Ascending aorta (tissue), 2 donors: Measurements from ENCODE around the gene PPP1R1C. TPM values are rescaled to one million over a fixed set of nuclear protein-coding genes. Genes with fewer than 3 reads are reported as not detected.

Experiments
- DNase-seq, 2 donors: peaks; one replicate each; pipeline ENCODE4 v3.0.0-alpha.2; 2019; ENCODE audit warnings: low spot score in 2 of 2
- H3K27ac ChIP-seq, 2 donors: fragments of 200-600 bp; sonication (generic); one replicate each; pipeline ENCODE4 v1.5.1; 2016 to 2017; ENCODE audit warnings: mild to moderate bottlenecking in 1 of 2
- H3K27me3 ChIP-seq: fragments of 200-600 bp; sonication (generic); one replicate; pipeline ENCODE4 v1.5.1; 2017
- H3K36me3 ChIP-seq, 2 donors: fragments of 200-600 bp; sonication (generic); one replicate each; pipeline ENCODE4 v1.5.1; 2016
- H3K4me1 ChIP-seq, 2 donors: fragments of 200-600 bp; sonication (generic); one replicate each; pipeline ENCODE4 v1.5.1; 2016 to 2017; ENCODE audit warnings: mild to moderate bottlenecking in 1 of 2
- H3K4me3 ChIP-seq, 2 donors: fragments of 200-600 bp; sonication (generic); one replicate each; pipeline ENCODE4 v1.5.1; 2016 to 2017; ENCODE audit warnings: mild to moderate bottlenecking in 1 of 2
- H3K9me3 ChIP-seq, 2 donors: fragments of 200-600 bp; sonication (generic); one replicate each; pipeline ENCODE4 v1.5.1; 2016
- intact Hi-C: fragments of 100-400 bp; cut with DNase I; formaldehyde crosslinking; loops from one replicate; pipeline ENCODE4 v1.15.1; 2023
- total RNA-seq: library from RNA; depleted of rRNA; stranded (reverse); fragments of >200 nt; gene quantifications from one replicate; pipeline ENCODE4 v1.1.0, GENCODE V29; 2016
- TF ChIP-seq, protein P1 (sequence below), 3 experiments: fragments of 200-600 bp in 2 of 3; fragments of 450-650 bp in 1 of 3; sonication (generic) in 2 of 3; IDR thresholded peaks; one replicate each; pipeline ENCODE4 v1.5.1; 2016 to 2019; ENCODE audit warnings: antibody characterized with exemption in 3 of 3, mild to moderate bottlenecking in 1 of 3, moderate library complexity in 1 of 3

PPP1R1C gene
- total RNA-seq, 1 donor from 2014 or later, result not detected

GRCh38 chr2:182103526-182103925 lies 117.9 kb downstream of the PPP1R1C start:
- TF ChIP-seq, protein P1, sequence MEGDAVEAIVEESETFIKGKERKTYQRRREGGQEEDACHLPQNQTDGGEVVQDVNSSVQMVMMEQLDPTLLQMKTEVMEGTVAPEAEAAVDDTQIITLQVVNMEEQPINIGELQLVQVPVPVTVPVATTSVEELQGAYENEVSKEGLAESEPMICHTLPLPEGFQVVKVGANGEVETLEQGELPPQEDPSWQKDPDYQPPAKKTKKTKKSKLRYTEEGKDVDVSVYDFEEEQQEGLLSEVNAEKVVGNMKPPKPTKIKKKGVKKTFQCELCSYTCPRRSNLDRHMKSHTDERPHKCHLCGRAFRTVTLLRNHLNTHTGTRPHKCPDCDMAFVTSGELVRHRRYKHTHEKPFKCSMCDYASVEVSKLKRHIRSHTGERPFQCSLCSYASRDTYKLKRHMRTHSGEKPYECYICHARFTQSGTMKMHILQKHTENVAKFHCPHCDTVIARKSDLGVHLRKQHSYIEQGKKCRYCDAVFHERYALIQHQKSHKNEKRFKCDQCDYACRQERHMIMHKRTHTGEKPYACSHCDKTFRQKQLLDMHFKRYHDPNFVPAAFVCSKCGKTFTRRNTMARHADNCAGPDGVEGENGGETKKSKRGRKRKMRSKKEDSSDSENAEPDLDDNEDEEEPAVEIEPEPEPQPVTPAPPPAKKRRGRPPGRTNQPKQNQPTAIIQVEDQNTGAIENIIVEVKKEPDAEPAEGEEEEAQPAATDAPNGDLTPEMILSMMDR (IDR thresholded peaks at IDR 0.05), result no peak
- no peak overlapping the region for H3K27ac ChIP-seq
- H3K27me3 ChIP-seq, result no peaks in the 10 kb centered on the region
- H3K4me3 ChIP-seq, result no peak overlapping the region
- DNase-seq, result no peak
- intact Hi-C loops, result no loop called here
- H3K4me1 ChIP-seq, result no peaks in the 10 kb centered on the region
- H3K36me3 ChIP-seq, result no peaks in the 10 kb centered on the region
- H3K9me3 ChIP-seq, result no peaks in the 10 kb centered on the region

DNA sequence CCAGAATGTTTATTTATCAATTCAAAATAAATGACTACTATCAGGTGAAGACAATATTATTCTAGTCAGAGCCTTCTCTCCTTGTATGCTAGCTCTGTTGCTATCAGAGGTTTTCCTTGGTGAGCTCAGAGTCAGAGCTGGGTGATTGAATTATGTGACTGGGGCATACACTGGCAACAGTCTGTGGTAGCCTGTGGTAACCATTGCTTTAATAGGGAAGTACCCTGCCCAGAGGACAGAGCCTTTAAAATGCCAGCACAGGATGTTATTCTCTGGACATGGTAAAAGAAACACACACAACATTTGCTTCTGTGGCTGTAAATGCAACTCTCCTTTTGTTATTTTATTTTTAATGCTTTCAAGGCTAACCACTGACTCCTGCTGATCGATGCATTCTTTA lies 124.7 kb downstream of the PPP1R1C start:
- intact Hi-C loops, result no loop called here
- no peaks in the 10 kb centered on the region for H3K9me3 ChIP-seq
- H3K27me3 ChIP-seq, result no peaks in the 10 kb centered on the region
- DNase-seq, result no peak
- TF ChIP-seq, protein P1 (IDR thresholded peaks at IDR 0.05), result no peak
- H3K4me1 ChIP-seq, result no peaks in the 10 kb centered on the region
- H3K4me3 ChIP-seq, result no peak overlapping the region
- no peaks in the 10 kb centered on the region for H3K36me3 ChIP-seq
- no peak overlapping the region for H3K27ac ChIP-seq

DNA sequence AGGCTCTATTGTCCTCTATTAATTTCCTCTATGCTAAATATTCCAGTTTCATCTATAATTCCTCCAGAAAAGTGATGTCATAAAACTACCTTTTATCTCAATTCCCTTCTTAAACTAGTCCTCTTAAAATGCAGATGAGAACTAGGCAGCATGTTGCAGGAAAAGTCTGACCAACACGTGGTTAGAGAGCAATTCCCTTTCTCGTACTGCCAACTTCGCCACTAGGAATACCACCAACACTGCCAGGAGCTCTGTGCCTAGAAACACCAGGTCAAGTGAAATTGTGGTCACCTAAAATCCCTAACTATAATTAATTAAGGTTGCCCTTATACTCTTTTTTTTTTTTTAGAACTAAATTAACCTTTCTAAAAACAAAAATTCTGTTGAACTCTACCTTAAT lies 127.7 kb downstream of the PPP1R1C start:
- Histone ChIP-seq H3K4me1 (no peaks in the 10 kb centered on the region), H3K27me3 (no peaks in the 10 kb centered on the region), H3K27ac (no peak overlapping the region), H3K36me3 (no peaks in the 10 kb centered on the region), H3K9me3 (no peaks in the 10 kb centered on the region), H3K4me3 (no peak overlapping the region)
- intact Hi-C loops, result no loop called here
- DNase-seq, result no peak
- TF ChIP-seq, protein P1 (IDR thresholded peaks at IDR 0.05), result no peak

DNA sequence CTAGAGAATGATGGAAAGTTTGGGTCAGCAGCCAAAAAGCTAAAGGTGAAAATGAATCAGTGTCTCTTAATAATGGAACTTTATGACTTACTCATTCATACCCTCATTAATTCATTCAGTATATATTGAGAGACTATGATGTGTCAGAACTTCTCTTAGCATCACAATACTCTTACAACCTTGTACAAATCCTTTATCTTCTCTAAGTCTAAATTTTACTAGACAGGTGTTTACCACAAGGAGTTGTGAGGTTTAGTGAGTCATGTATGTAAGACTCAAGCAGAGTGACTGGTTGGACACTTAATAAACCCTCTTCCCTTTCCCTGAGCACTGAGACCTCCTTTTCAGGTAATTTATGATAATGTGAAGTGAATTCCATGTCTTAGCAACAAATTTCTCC lies 129.6 kb downstream of the PPP1R1C start:
- Histone ChIP-seq H3K27me3 (no peaks in the 10 kb centered on the region), H3K4me3 (no peak overlapping the region), H3K36me3 (no peaks in the 10 kb centered on the region), H3K4me1 (no peaks in the 10 kb centered on the region), H3K27ac (no peak overlapping the region), H3K9me3 (no peaks in the 10 kb centered on the region)
- intact Hi-C loops, result no loop called here
- TF ChIP-seq, protein P1 (IDR thresholded peaks at IDR 0.05), result no peak
- no peak for DNase-seq

GRCh38 chr2:182116774-182117173 lies 131.1 kb downstream of the PPP1R1C start:
- Histone ChIP-seq H3K27ac (no peak overlapping the region), H3K9me3 (no peaks in the 10 kb centered on the region), H3K27me3 (no peaks in the 10 kb centered on the region), H3K4me3 (no peak overlapping the region), H3K4me1 (no peaks in the 10 kb centered on the region), H3K36me3 (no peaks in the 10 kb centered on the region)
- DNase-seq, result no peak
- intact Hi-C loops, result no loop called here
- TF ChIP-seq, protein P1 (IDR thresholded peaks at IDR 0.05), result no peak

DNA sequence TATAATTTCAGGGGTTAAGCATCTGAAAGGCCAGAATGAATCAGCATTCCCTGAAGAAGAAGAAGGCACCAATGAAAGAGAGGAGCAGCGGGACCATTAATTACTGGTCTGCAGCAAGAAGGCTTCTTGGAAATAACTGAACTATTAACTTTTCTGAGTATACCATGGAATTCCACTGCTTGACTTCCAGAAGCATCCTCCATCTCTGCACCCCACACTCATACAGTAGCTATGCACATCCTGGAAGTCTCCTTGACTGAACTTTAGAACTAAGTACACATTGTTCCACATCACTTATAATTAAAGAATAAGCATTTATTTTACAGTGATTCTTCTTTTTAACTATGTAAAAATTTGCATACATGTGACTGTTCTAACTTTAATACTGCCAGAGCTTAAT lies 131.5 kb downstream of the PPP1R1C start:
- Histone ChIP-seq H3K4me3 (no peak overlapping the region), H3K36me3 (no peaks in the 10 kb centered on the region), H3K27ac (no peak overlapping the region), H3K4me1 (no peaks in the 10 kb centered on the region), H3K27me3 (no peaks in the 10 kb centered on the region), H3K9me3 (no peaks in the 10 kb centered on the region)
- intact Hi-C loops, result no loop called here
- no peak for DNase-seq
- TF ChIP-seq, protein P1 (IDR thresholded peaks at IDR 0.05), result no peak
